Right cardiac atrium (tissue), 5 donors: ENCODE data around the gene RER1. TPM values are rescaled to one million over a fixed set of nuclear protein-coding genes. Genes with fewer than 3 reads are reported as not detected.

Experiments
- ATAC-seq, 2 donors: fragments of 200-7000 bp; cut with Tn5 transposase; one replicate each; pipeline versions ENCODE4 v1.8.0 to v1.9.1; 2020; ENCODE audit warnings: moderate library complexity in 2 of 2, mild to moderate bottlenecking in 1 of 2
- DNase-seq, 3 donors: peaks; one replicate each; pipeline ENCODE4 v3.0.0-alpha.2; 2020
- H3K27ac ChIP-seq: one replicate; pipeline ENCODE4 v1.5.1; 2013; ENCODE audit warnings: mild to moderate bottlenecking, low read length, control low read depth, moderate library complexity
- H3K27me3 ChIP-seq: one replicate; pipeline ENCODE4 v1.6.1; 2013; ENCODE audit not compliant: control insufficient read depth, insufficient read depth
- H3K4me1 ChIP-seq: one replicate; pipeline ENCODE4 v1.6.1; 2013; ENCODE audit warnings: low read length; ENCODE audit not compliant: control insufficient read depth, insufficient read depth
- H3K4me3 ChIP-seq: one replicate; pipeline ENCODE4 v1.5.1; 2013; ENCODE audit warnings: low read length, control low read depth
- H3K9me3 ChIP-seq: one replicate; pipeline ENCODE4 v1.6.1; 2013; ENCODE audit warnings: low read length; ENCODE audit not compliant: control insufficient read depth
- WGBS: extraction: QIAGEN DNeasy Blood & Tissue Kit; methylation state at CpG from one replicate; pipeline ENCODE4 v1.1.7; 2013; 5-methylcytosine and 5-hydroxymethylcytosine counted together
- intact Hi-C, 4 donors: fragments of 100-400 bp; cut with DNase I; formaldehyde crosslinking; loops; one replicate each; pipeline versions ENCODE4 v1.11.0 to v1.14.0; 2022 to 2023
- polyA plus RNA-seq: library from polyadenylated mRNA; stranded (reverse); fragments of 200-250 nt; gene quantifications from one replicate; pipeline ENCODE4 v1.2.3, GENCODE V29; 2013
- total RNA-seq, 4 donors: library from RNA; stranded (reverse); fragmentation: NEBNext Ultra II Directional; extraction: Animal tissue kit (Norgen Biotek cat#: 25700); gene quantifications; one replicate each; pipeline ENCODE4 v1.2.1, GENCODE V29; 2021
- donor health status: healthy with polysubstance abuse.
- donor health status: DM: no; HTN: yes; CAD: no.
- donor health status: DM: no; HTN: no; CAD: no.
- donor health status: DM: no; HTN: yes; CAD: no; lungs with severe emphysema.
- donor health status: DM: yes; HTN: yes; CAD: no.

Gene RER1
- total and polyA plus RNA-seq, 5 donors, result 50.3 to 93.9 (median 86.2) TPM

- H3K27ac ChIP-seq, result no peak overlapping the region
- no peak for ATAC-seq
- H3K4me1 ChIP-seq, result no peaks in the 10 kb centered on the region
- no peak for DNase-seq
- no peaks in the 10 kb centered on the region for H3K27me3 ChIP-seq
- 64% methylated on average over 23 of the region's 23 CpGs for WGBS
- intact Hi-C loops, result loop anchor here in 1 of 4 donors (10.0 kb wide), 1 partner anchor 355 kb away; the partner anchor contains the start of gene TTC34
- no peaks in the 10 kb centered on the region for H3K9me3 ChIP-seq
- no peak overlapping the region for H3K4me3 ChIP-seq
Observed at GRCh38 chr1:2449636-2450454, 58.2 kb downstream of the RER1 start.

GRCh38 chr1:2451741-2452140 is 60.1 kb downstream of the RER1 start:
- H3K27me3 ChIP-seq, result no peaks in the 10 kb centered on the region
- ATAC-seq (no peak), DNase-seq (no peak)
- no peak overlapping the region for H3K27ac ChIP-seq
- 20% methylated on average over 18 of the region's 18 CpGs for WGBS
- H3K9me3 ChIP-seq, result no peaks in the 10 kb centered on the region
- intact Hi-C loops, result no loop called here
- H3K4me3 ChIP-seq, result no peak overlapping the region
- H3K4me1 ChIP-seq, result no peaks in the 10 kb centered on the region

- 48% methylated on average over 21 of the region's 21 CpGs for WGBS
- no peak overlapping the region for H3K27ac ChIP-seq
- DNase-seq (no peak), ATAC-seq (no peak)
- H3K4me1 ChIP-seq, result no peaks in the 10 kb centered on the region
- H3K4me3 ChIP-seq, result no peak overlapping the region
- H3K27me3 ChIP-seq, result no peaks in the 10 kb centered on the region
- H3K9me3 ChIP-seq, result no peaks in the 10 kb centered on the region
- intact Hi-C loops, result no loop called here
Observed at GRCh38 chr1:2452201-2452931, 60.7 kb downstream of the RER1 start.

GRCh38 chr1:2452932-2453315 is 61.3 kb downstream of the RER1 start:
- DNase-seq (no peak), ATAC-seq (no peak)
- H3K9me3 ChIP-seq, result no peaks in the 10 kb centered on the region
- no peaks in the 10 kb centered on the region for H3K27me3 ChIP-seq
- H3K27ac ChIP-seq, result no peak overlapping the region
- H3K4me1 ChIP-seq, result no peaks in the 10 kb centered on the region
- H3K4me3 ChIP-seq, result no peak overlapping the region
- 76% methylated on average over 19 of the region's 19 CpGs for WGBS
- intact Hi-C loops, result no loop called here

GRCh38 chr1:2454227-2454626 is 62.6 kb downstream of the RER1 start:
- intact Hi-C loops, result no loop called here
- Histone ChIP-seq H3K4me3 (no peak overlapping the region), H3K27me3 (no peaks in the 10 kb centered on the region), H3K4me1 (no peaks in the 10 kb centered on the region), H3K27ac (no peak overlapping the region), H3K9me3 (no peaks in the 10 kb centered on the region)
- 80% methylated on average over 10 of the region's 10 CpGs for WGBS
- ATAC-seq (no peak), DNase-seq (no peak)

Other genes with a start within 250 kb of the RER1 start
- gene FAAP20, start 197.1 kb upstream of the RER1 start, total RNA-seq, result 10 to 100 TPM; 35.5 to 49.3 (median 37.2) TPM
- 56.3 TPM for gene FAAP20, start 197.1 kb upstream of the RER1 start, polyA plus RNA-seq
- 10 to 100 TPM; 56.7 to 83.1 (median 68.9) TPM for gene SKI, start 163.5 kb upstream of the RER1 start, total RNA-seq
- 35.6 TPM for gene SKI, start 163.5 kb upstream of the RER1 start, polyA plus RNA-seq
- 1 to 10 TPM; 3.2 to 5.1 (median 4.2) TPM for gene MORN1, start 287 bp upstream of the RER1 start, total RNA-seq
- gene MORN1, start 287 bp upstream of the RER1 start, polyA plus RNA-seq, result 4.1 TPM
- gene PEX10, start 20.7 kb downstream of the RER1 start, total RNA-seq, result 10 to 100 TPM; 11.4 to 15.5 (median 13.6) TPM
- gene PEX10, start 20.7 kb downstream of the RER1 start, polyA plus RNA-seq, result 16.0 TPM
- gene PLCH2, start 84.4 kb downstream of the RER1 start, total RNA-seq, result under 1 TPM in 3 of 4 donors, not detected in 1; 0.08 to 0.64 (median 0.09) TPM
- 0.16 TPM for gene PLCH2, start 84.4 kb downstream of the RER1 start, polyA plus RNA-seq
- 10 to 100 TPM; 35.2 to 51.3 (median 45.1) TPM for gene PANK4, start 134.8 kb downstream of the RER1 start, total RNA-seq
- gene PANK4, start 134.8 kb downstream of the RER1 start, polyA plus RNA-seq, result 38.7 TPM
- 1 to 10 TPM in 2 of 4 donors, under 1 TPM in 2; 0.61 to 1.8 (median 1.2) TPM for gene HES5, start 138.4 kb downstream of the RER1 start, total RNA-seq
- gene HES5, start 138.4 kb downstream of the RER1 start, polyA plus RNA-seq, result 0.52 TPM
- gene TNFRSF14, start 164.5 kb downstream of the RER1 start, total RNA-seq, result 10 to 100 TPM; 17.6 to 25.5 (median 21.8) TPM
- gene TNFRSF14, start 164.5 kb downstream of the RER1 start, polyA plus RNA-seq, result 27.6 TPM
- gene PRXL2B, start 194.9 kb downstream of the RER1 start, total RNA-seq, result 10 to 100 TPM in 2 of 4 donors, 1 to 10 TPM in 2; 8.0 to 11.8 (median 10.4) TPM
- 9.3 TPM for gene PRXL2B, start 194.9 kb downstream of the RER1 start, polyA plus RNA-seq
- gene MMEL1, start 241.2 kb downstream of the RER1 start, total RNA-seq, result 1 to 10 TPM in 1 of 4 donors, under 1 TPM in 3; 0.32 to 1.5 (median 0.83) TPM
- gene MMEL1, start 241.2 kb downstream of the RER1 start, polyA plus RNA-seq, result 1.7 TPM